Measurements from ENCODE around the gene TDRD6.

The TDRD6 gene

DNA sequence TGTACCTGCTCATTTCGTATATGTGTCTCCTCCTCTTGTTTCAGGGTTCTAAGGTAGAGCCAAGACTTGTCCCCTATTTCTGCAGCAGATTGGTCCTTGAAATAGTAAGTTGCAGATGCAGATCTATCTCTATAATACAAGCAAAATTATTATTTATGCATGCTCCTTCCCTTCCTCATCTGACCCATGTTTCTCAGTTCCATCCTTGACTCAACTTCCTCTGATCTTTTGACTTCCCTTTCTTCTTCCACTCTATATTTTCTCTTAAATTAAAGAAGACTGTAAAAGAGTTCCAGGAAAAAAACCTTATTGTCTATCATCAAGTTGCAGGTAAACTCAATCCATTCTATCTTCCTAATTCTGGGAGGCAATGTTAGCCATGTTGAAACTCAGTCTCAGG lies 23.8 kb downstream of the TDRD6 start:
- no peak overlapping the region for H3K4me3 ChIP-seq (ENCODE audit: low read depth, low read length)
- no peak for TF ChIP-seq CTCF (IDR thresholded peaks at IDR 0.05; ENCODE audit: low read depth, low read length)

GRCh38 chr6:46715141-46715540 lies 27.5 kb downstream of the TDRD6 start:
- TF ChIP-seq CTCF (IDR thresholded peaks at IDR 0.05; ENCODE audit: low read depth, low read length) = no peak
- H3K4me3 ChIP-seq (ENCODE audit: low read depth, low read length) = no peak overlapping the region

GRCh38 chr6:46719099-46719498 lies 31.4 kb downstream of the TDRD6 start:
- no peak overlapping the region for H3K4me3 ChIP-seq (ENCODE audit: low read depth, low read length)
- no peak for TF ChIP-seq CTCF (IDR thresholded peaks at IDR 0.05; ENCODE audit: low read depth, low read length)

GRCh38 chr6:46720401-46720800 lies 32.7 kb downstream of the TDRD6 start:
- no peak for TF ChIP-seq CTCF (IDR thresholded peaks at IDR 0.05; ENCODE audit: low read depth, low read length)

GRCh38 chr6:46729787-46730326 lies 42.2 kb downstream of the TDRD6 start:
- H3K4me3 ChIP-seq (ENCODE audit: low read depth, low read length) = no peak overlapping the region
- no peak for TF ChIP-seq CTCF (IDR thresholded peaks at IDR 0.05; ENCODE audit: low read depth, low read length)

More at GRCh38 chr6:46720401-46720800, 32.7 kb downstream of the TDRD6 start:
- no peak overlapping the region for H3K4me3 ChIP-seq (ENCODE audit: low read depth, low read length)

GRCh38 chr6:46730921-46731461 lies 43.3 kb downstream of the TDRD6 start:
- TF ChIP-seq CTCF (IDR thresholded peaks at IDR 0.05; ENCODE audit: low read depth, low read length) = no peak
- no peak overlapping the region for H3K4me3 ChIP-seq (ENCODE audit: low read depth, low read length)

GRCh38 chr6:46733341-46733801 lies 45.7 kb downstream of the TDRD6 start:
- no peak overlapping the region for H3K4me3 ChIP-seq (ENCODE audit: low read depth, low read length)
- no peak for TF ChIP-seq CTCF (IDR thresholded peaks at IDR 0.05; ENCODE audit: low read depth, low read length)

Measured in WI38 (cell line).